Cardiac fibroblast (primary cell): ENCODE measurements around the gene RCN1.

Experiments used
- DNase-seq, 2 donors: peaks; one replicate each; pipeline versions ENCODE4 v3.0.0 to v3.0.0-alpha.2; 2010; ENCODE audit warnings: low read depth in 2 of 2
- H3K4me3 ChIP-seq, 2 donors: replicated peaks in 1 of 2; 1 replicate in 1 of 2; 2 replicates in 1 of 2; pipeline ENCODE4 v1.5.1; 2011; ENCODE audit warnings: low read depth in 2 of 2, low read length in 2 of 2, mild to moderate bottlenecking in 2 of 2, moderate library complexity in 1 of 2
- CTCF ChIP-seq: IDR thresholded peaks from one replicate; pipeline ENCODE4 v1.5.1; 2011; ENCODE audit warnings: low read depth, mild to moderate bottlenecking, low read length, inconsistent platforms

The RCN1 gene

GRCh38 chr11:32079553-32079952, 11.3 kb upstream of the RCN1 start:
- no peak for TF ChIP-seq CTCF
- no peak for DNase-seq
- H3K4me3 ChIP-seq, result no peak overlapping the region

GRCh38 chr11:32080361-32080980, 10.4 kb upstream of the RCN1 start:
- no peak overlapping the region for H3K4me3 ChIP-seq
- no peak for TF ChIP-seq CTCF
- DNase-seq, result peak in 1 of 2 donors; percentile 11

GRCh38 chr11:32081129-32081641, 9.7 kb upstream of the RCN1 start:
- H3K4me3 ChIP-seq, result no peak overlapping the region
- peak; percentile 40 to 92 for DNase-seq
- TF ChIP-seq CTCF, result no peak

- no peak for TF ChIP-seq CTCF
- DNase-seq, result peak in 1 of 2 donors; percentile 31
- H3K4me3 ChIP-seq, result no peak overlapping the region
These were observed 9.0 kb upstream of the RCN1 start for GRCh38 chr11:32081901-32082300.

GRCh38 chr11:32082346-32082986, 8.4 kb upstream of the RCN1 start:
- no peak for DNase-seq
- no peak overlapping the region for H3K4me3 ChIP-seq
- no peak for TF ChIP-seq CTCF

- no peak for TF ChIP-seq CTCF
- DNase-seq, result peak; percentile 85 to 91
- H3K4me3 ChIP-seq, result peak overlapping the region in 1 of 2 donors; percentile 22
These were observed 3.3 kb upstream of the RCN1 start for GRCh38 chr11:32087597-32087996.
